Measurements from ENCODE around the gene RNF34.

GRCh38 chr12:121405211-121405610, 5.3 kb downstream of the RNF34 start:
- no peak for TF ChIP-seq CTCF (IDR thresholded peaks at IDR 0.05; ENCODE audit: insufficient read depth, low read length, poor library complexity, severe bottlenecking)
- no peak for TF ChIP-seq EZH2phosphoT487 (conservative IDR thresholded peaks at IDR 0.05; ENCODE audit: low read length)

Data from SU-DHL-6 (cell line).